GM19239 (cell line): ENCODE results near the gene PPP1R10.
"Not testable (repeated sequence)": the region's sequence is repeated elsewhere in the genome, so short reads cannot be mapped to it uniquely, and the experiment has no call there.

ENCODE experiments used
- DNase-seq: peaks from one replicate; pipeline ENCODE4 v3.0.0; 2011; ENCODE audit warnings: low spot score; ENCODE audit not compliant: insufficient read length
- FAIRE-seq: peaks from 2 replicates; lab custom pipeline; 2011; peaks lifted over from hg19 to GRCh38; lab: Jason Lieb, UNC

PPP1R10 gene

GRCh38 chr6:30616811-30617564 is at the start of gene PPP1R10:
PPP1R10 (minus strand) TSS chr6:30617243; CDS start chr6:30609944, 7,299 bp downstream.
- FAIRE-seq = no peak

DNA sequence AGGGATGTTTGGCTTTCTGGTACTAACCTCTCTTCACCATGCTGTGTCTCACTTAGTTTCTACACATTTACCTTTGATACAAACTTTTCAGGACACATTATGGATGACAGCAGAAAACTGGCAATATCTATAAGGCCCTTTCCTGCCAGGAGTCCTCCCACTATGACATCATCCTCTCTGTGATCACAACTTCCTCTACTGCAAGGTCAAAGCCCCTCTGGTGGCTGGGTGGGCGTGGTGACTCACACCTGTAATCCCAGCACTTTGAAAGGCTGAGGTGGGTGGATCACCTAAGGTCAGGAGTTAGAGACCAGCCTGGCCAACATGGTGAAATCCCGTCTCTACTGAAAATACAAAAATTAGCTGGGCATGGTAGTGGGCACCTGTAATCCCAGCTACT is 49.3 kb upstream of the PPP1R10 start:
- FAIRE-seq, DNase-seq: not testable (repeated sequence)

More at GRCh38 chr6:30616811-30617564, at the start of gene PPP1R10:
- DNase-seq = peak; percentile 52

DNA sequence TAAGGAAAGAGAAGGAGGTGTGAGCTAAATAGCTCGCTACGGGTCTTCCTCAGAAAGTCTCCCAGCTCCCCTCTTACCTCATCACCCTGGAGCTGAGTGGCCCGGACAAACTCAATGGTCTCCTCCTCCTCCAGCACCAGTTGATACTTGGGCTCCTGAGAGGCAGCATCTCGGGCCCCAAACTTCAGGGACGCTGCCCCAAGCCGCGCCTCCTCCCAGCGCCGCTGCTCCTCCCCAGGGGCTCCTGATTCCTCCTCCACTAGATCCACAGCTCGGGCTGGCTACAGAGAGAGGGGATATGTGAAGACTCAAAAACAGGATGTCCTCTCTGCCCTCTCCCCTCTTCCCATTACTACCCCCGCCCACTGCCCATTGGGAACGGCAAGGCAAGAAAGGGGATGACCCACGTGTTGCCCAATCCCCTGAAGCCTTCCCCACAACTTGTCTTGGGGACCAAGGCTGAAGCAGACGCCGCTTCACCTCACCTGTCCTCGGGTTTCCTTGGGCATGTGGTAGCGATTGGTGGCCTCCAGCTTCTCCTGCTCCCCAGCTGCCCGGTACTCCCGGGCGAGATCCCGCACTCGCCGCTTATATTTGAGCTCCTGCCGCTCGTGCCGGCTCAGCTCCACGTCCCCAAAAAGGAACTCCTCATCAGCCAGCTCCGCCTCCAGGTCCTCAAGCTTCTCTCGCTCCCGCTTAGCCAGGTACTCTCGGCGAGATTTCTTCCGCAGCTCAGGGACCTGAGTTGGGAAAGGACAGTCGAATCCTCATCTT is 48.1 kb upstream of the PPP1R10 start:
- no peak for DNase-seq
- FAIRE-seq = no peak

GRCh38 chr6:30657922-30658321 is 40.9 kb upstream of the PPP1R10 start:
- not testable (repeated sequence) for FAIRE-seq, DNase-seq

- no peak for FAIRE-seq
- DNase-seq = no peak
Measured at GRCh38 chr6:30657454-30657853, 40.4 kb upstream of the PPP1R10 start.

GRCh38 chr6:30656513-30656912 is 39.5 kb upstream of the PPP1R10 start:
- DNase-seq (no peak), FAIRE-seq (no peak)

DNA sequence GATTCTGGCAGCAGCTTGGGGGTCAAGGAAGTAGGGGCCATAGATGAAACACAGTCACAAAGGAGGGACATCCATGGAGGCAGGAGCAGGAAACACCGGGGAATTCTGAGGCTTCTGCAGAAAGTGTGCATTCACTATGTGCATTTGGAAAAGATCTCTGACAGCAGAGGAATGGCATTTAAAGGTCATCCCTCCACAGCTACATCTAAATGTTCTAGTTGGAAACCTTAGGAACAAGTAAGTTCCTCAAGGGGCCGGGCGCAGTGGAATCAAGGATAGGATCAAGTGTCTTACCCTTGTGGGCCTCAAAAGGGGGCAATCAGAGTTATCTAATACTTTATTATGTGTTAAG is 38.7 kb upstream of the PPP1R10 start:
- no peak for DNase-seq
- FAIRE-seq = no peak

DNA sequence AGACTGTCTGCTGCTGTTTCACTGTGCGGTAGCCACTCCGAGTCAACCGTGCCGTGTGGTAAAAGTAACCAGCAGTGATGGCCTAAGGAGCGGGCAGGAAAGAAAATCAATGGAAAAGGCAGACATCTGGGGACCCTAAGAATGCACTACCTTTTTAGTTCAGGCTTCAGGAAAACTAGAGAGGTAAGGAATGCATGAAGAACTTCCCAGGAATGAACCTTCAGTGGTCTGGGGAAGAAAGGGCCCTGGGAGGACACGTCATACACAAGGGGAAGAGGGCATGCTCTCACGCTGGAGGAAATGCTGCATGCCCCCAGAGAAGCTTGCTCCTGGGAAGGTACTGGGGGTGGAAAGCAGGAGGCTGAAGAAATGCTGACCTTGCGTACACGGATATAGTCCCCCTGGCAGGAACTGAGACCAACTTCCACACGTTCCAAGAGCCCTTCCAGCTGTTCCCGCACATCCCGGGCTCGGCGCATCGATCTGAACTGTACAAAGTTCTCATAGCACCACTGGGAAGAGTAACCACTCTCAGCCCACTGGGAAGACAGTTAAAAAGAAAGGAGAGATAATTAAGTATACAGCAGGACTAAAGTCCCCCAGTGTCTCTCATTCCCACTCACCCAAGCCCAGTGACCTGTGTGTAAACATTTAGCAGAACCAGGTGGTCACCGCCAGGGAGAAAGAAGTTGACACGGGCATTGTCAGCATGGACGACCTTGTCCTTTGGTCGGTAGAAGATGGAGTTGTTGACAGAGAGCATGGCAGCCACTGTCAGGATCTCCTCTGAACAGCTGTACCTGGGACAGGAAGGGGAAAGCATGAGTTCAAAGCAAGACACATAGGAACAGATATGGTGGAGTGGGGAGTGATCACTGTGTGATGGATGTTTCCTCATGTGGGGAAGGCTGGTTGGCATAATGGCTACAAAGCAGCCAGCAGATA is 38.0 kb upstream of the PPP1R10 start:
- DNase-seq (no peak), FAIRE-seq (no peak)

GRCh38 chr6:30651143-30651542 is 34.1 kb upstream of the PPP1R10 start:
- FAIRE-seq = no peak
- no peak for DNase-seq

- FAIRE-seq = peak; percentile 21
- peak; percentile 75 for DNase-seq
Measured at GRCh38 chr6:30647242-30648116, 30.4 kb upstream of the PPP1R10 start.

- peak; percentile 92 for DNase-seq
- peak; percentile 88 for FAIRE-seq
Measured at GRCh38 chr6:30646450-30647241, 29.6 kb upstream of the PPP1R10 start, which contains the start of gene C6orf136. C6orf136 (plus strand) TSS chr6:30647133; CDS start chr6:30647232, 99 bp downstream.

DNA sequence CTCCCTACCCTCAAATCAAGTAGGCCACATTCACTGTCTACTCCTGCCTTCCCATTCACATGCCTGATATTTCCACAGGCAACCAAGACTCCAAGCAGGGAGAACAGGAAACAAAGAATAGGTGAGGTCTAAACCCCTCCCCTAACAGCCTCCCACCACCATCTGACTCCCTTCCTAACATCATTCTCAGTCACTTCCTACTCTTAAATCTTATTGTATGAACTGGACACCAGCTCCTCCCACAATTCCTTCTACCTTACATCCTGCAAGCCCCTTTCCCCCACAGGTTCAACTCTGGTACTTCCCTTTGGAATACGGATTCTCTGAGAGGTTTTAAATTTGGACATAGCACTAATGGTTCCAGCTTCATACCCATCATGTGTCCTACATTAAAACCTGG is 28.9 kb upstream of the PPP1R10 start:
- FAIRE-seq (no peak), DNase-seq (no peak)

DNA sequence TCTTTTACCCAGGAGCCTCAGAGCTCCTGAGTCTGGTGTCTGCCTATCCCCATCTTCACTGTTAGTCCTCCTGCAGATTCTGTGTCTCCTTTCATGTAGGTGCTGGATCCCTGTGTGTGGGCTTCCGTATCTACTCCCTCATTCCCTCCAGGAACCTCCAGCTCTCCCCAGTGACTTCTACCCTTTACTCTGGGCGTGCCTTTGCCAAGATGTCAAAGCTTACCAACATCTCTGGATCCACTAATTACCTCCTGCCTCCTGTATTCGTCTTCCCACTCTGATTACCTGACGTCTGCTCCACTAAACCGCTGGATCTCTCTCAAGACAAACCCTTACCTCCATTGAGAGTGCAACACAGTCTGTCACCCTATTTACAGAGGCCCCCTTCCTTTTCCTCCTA is 27.7 kb upstream of the PPP1R10 start:
- no peak for FAIRE-seq

DNA sequence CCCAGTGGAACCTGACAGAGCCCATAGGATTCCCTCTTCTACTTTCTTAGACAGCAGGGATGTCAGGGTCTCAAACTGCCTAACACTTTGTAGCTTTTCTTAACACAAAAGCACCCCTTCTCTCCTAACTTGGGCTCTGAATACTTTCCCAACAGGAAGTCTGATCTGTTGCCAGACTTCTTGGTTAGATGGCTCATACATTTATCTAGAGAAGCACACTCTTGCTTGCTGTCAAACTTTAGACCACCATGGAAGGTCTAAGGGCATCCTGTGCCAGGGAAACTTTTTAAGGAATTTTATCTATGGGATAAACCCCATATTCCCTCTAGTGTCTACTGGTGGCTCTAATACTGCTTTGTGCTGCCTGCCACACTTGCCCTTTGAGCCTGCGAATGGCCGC is 26.6 kb upstream of the PPP1R10 start:
- FAIRE-seq (no peak), DNase-seq (no peak)

More for the DNA sequence above, 27.7 kb upstream of the PPP1R10 start:
- no peak for DNase-seq

GRCh38 chr6:30641048-30641447 is 24.0 kb upstream of the PPP1R10 start:
- DNase-seq = no peak
- no peak for FAIRE-seq

DNA sequence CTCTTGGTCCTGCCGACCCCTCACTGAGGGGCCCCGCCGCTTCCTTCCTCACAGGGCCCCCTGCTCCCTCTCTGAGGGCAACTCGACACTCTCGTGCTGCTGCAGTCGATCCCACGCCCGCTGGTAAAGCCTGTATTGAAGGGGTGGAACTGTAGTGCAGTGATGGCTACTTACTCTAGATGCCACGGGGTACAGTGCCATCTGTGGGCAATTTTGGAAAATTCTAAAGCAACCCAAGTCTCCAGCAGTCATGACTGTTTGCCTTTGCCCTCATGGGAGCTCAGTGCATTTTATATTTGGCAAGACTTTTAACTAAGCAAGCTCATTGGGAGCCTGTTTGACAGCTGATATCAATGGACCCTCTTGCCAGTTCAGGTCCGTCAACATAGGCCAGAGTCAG is 23.4 kb upstream of the PPP1R10 start:
- DNase-seq = no peak
- FAIRE-seq = no peak

- DNase-seq = no peak
- FAIRE-seq = no peak
Measured at GRCh38 chr6:30635834-30636233, 18.8 kb upstream of the PPP1R10 start.

DNA sequence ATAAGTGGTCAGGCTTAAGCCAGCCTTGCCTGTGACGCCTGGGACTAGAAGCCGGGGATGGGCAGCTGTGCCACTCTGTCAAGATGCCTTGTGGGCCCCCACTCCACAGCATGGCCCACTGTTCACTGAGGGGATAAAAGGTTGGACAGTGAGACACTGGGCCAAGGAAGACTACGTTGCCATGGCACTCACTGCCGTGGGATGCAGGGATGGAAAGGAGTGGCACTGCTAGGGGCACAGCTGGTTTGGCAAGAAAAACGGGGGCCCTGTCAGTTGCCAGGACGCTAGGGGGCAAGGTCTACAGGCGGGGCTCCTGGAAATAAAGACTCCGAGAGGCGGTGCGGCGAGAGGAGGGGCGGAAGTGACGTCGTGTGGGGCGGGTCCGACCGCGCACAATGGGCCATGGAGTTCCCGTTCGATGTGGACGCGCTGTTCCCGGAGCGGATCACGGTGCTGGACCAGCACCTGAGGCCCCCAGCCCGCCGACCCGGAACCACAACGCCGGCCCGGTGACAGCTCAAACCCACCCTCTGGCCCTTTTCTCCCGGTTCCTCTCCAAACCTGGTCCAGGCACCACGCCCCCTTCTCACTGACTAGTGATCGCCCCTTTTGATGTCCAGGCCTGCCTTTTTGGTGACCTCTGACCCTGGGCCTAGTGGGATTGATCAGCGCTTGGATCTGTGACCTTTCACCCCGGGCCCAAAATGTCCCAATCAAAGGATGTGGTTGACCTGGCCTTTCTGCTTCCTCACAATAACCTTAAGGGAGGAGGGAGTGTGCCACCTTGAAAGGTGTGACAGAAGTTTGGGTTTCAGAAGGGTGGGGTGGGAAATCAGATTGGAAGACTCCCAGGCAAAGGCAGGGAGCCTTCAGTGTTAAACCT is 9.7 kb upstream of the PPP1R10 start, which contains the start of gene ATAT1:
ATAT1 (plus strand) TSS at position 391 of the 883 bp plus-strand sequence.
- peak; percentile 91 for FAIRE-seq

More for the DNA sequence above, 9.7 kb upstream of the PPP1R10 start, which contains the start of gene ATAT1:
- peak; percentile 82 for DNase-seq
